ENCODE results near the gene OOSP2. TPM values are rescaled to one million over a fixed set of nuclear protein-coding genes. Genes with fewer than 3 reads are reported as not detected.

OOSP2 gene
- total and polyA plus RNA-seq, 11 donors, result not detected

DNA sequence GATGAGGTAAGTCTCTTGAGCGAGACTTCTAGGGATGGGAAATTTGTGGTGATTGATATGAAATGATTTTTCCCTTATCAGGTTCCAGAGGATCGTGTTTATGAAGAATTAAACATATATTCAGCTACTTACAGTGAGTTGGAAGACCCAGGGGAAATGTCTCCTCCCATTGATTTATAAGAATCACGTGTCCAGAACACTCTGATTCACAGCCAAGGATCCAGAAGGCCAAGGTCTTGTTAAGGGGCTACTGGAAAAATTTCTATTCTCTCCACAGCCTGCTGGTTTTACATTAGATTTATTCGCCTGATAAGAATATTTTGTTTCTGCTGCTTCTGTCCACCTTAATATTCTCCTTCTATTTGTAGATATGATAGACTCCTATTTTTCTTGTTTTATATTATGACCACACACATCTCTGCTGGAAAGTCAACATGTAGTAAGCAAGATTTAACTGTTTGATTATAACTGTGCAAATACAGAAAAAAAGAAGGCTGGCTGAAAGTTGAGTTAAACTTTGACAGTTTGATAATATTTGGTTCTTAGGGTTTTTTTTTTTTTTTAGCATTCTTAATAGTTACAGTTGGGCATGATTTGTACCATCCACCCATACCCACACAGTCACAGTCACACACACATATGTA is 55.4 kb downstream of the OOSP2 start:
- TF ChIP-seq, protein P1, sequence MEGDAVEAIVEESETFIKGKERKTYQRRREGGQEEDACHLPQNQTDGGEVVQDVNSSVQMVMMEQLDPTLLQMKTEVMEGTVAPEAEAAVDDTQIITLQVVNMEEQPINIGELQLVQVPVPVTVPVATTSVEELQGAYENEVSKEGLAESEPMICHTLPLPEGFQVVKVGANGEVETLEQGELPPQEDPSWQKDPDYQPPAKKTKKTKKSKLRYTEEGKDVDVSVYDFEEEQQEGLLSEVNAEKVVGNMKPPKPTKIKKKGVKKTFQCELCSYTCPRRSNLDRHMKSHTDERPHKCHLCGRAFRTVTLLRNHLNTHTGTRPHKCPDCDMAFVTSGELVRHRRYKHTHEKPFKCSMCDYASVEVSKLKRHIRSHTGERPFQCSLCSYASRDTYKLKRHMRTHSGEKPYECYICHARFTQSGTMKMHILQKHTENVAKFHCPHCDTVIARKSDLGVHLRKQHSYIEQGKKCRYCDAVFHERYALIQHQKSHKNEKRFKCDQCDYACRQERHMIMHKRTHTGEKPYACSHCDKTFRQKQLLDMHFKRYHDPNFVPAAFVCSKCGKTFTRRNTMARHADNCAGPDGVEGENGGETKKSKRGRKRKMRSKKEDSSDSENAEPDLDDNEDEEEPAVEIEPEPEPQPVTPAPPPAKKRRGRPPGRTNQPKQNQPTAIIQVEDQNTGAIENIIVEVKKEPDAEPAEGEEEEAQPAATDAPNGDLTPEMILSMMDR (IDR thresholded peaks at IDR 0.05), result no peak
- no peak for TF ChIP-seq POLR2A (IDR thresholded peaks at IDR 0.05)
- ATAC-seq (no peak), DNase-seq (no peak)
- H3K4me1 ChIP-seq, result no peaks in the 10 kb centered on the region
- no peaks in the 10 kb centered on the region for H3K36me3 ChIP-seq
- WGBS, 4 donors, result 66 to 77% (median 74%) methylated on average over 4 of the region's 4 CpGs
- peaks cover 0 to 7% (median 0%) of the 10 kb centered on the region in 9 donors for H3K27me3 ChIP-seq
- intact Hi-C loops (cut with DNase I), result no loop called here
- no peaks in the 10 kb centered on the region for H3K9me3 ChIP-seq
- H3K4me3 ChIP-seq, result no peak overlapping the region
- H3K27ac ChIP-seq, result no peak overlapping the region

DNA sequence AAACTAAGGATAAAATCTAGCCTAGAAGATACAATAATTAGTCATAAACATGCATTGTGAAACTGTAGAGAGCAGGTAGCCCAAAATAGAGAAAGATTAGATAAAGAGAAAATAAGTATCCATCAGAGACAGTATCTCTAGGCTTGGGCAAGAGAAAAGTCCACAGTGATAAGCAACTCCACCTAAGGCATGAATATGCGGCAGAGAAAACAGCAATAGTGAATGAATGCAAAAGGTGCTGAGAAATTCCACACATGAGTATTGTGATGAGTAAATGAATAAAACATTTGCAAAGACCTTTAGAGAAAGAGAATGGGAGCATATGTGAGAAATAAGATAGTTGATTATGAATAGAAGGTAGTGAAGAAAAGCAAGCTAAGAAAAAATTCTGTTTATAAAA is 57.0 kb downstream of the OOSP2 start:
- Histone ChIP-seq H3K4me3 (no peak overlapping the region), H3K27ac (no peak overlapping the region), H3K27me3 (peaks cover 0 to 2% (median 0%) of the 10 kb centered on the region in 9 donors), H3K9me3 (no peaks in the 10 kb centered on the region), H3K36me3 (no peaks in the 10 kb centered on the region), H3K4me1 (no peaks in the 10 kb centered on the region)
- intact Hi-C loops (cut with DNase I), result no loop called here
- TF ChIP-seq, protein P1 (IDR thresholded peaks at IDR 0.05), result no peak
- no peak for TF ChIP-seq POLR2A (IDR thresholded peaks at IDR 0.05)
- WGBS, 4 donors, result 86 to 94% (median 92%) methylated on average over 1 of the region's 1 CpG
- no peak for DNase-seq
- ATAC-seq, result no peak

Other genes with a start within 250 kb of the OOSP2 start
- gene MRPL16, start 229.6 kb upstream of the OOSP2 start, total RNA-seq, result 100 to 1,000 TPM in 1 of 9 donors, 10 to 100 TPM in 8; 59.3 to 117 (median 84.9) TPM
- 100 to 1,000 TPM in 1 of 2 donors, 10 to 100 TPM in 1; 73.6 to 124 TPM for gene MRPL16, start 229.6 kb upstream of the OOSP2 start, polyA plus RNA-seq
- gene CBLIF, start 194.9 kb upstream of the OOSP2 start, total RNA-seq, result not detected
- gene CBLIF, start 194.9 kb upstream of the OOSP2 start, polyA plus RNA-seq, result not detected
- gene TCN1, start 173.9 kb upstream of the OOSP2 start, total RNA-seq, result under 1 TPM in 1 of 9 donors, not detected in 8; 0.53 TPM
- under 1 TPM in 1 of 2 donors, not detected in 1; 0.11 TPM for gene TCN1, start 173.9 kb upstream of the OOSP2 start, polyA plus RNA-seq
- not detected for gene OOSP3, start 161.6 kb upstream of the OOSP2 start, total RNA-seq
- gene OOSP3, start 161.6 kb upstream of the OOSP2 start, polyA plus RNA-seq, result not detected
- under 1 TPM in 1 of 9 donors, not detected in 8; 0.38 TPM for gene OOSP1, start 102.0 kb upstream of the OOSP2 start, total RNA-seq
- gene OOSP1, start 102.0 kb upstream of the OOSP2 start, polyA plus RNA-seq, result not detected
- gene OOSP4A, start 76.4 kb upstream of the OOSP2 start, total RNA-seq, result not detected
- not detected for gene OOSP4A, start 76.4 kb upstream of the OOSP2 start, polyA plus RNA-seq
- not detected for gene OOSP4B, start 23.2 kb upstream of the OOSP2 start, total RNA-seq
- not detected for gene OOSP4B, start 23.2 kb upstream of the OOSP2 start, polyA plus RNA-seq
- gene MS4A3, start 16.3 kb downstream of the OOSP2 start, total RNA-seq, result 1 to 10 TPM in 1 of 9 donors, not detected in 8; 1.4 TPM
- gene MS4A3, start 16.3 kb downstream of the OOSP2 start, polyA plus RNA-seq, result under 1 TPM in 1 of 2 donors, not detected in 1; 0.11 TPM
- under 1 TPM in 8 of 9 donors, not detected in 1; 0.05 to 0.57 (median 0.19) TPM for gene MS4A2, start 48.3 kb downstream of the OOSP2 start, total RNA-seq
- under 1 TPM; 0.01 to 0.04 TPM for gene MS4A2, start 48.3 kb downstream of the OOSP2 start, polyA plus RNA-seq
- 100 to 1,000 TPM in 2 of 9 donors, 10 to 100 TPM in 7; 12.4 to 279 (median 30.7) TPM for gene MS4A6A, start 142.7 kb downstream of the OOSP2 start, total RNA-seq
- gene MS4A6A, start 142.7 kb downstream of the OOSP2 start, polyA plus RNA-seq, result 10 to 100 TPM; 11.7 to 23.0 TPM
- 1 to 10 TPM in 2 of 9 donors, under 1 TPM in 6, not detected in 1; 0.34 to 3.4 (median 0.71) TPM for gene MS4A4E, start 202.7 kb downstream of the OOSP2 start, total RNA-seq
- gene MS4A4E, start 202.7 kb downstream of the OOSP2 start, polyA plus RNA-seq, result 1 to 10 TPM in 1 of 2 donors, under 1 TPM in 1; 0.18 to 1.1 TPM
- gene MS4A4A, start 240.3 kb downstream of the OOSP2 start, total RNA-seq, result 10 to 100 TPM in 4 of 9 donors, 1 to 10 TPM in 5; 4.1 to 72.2 (median 10.0) TPM
- 1 to 10 TPM; 4.3 to 8.0 TPM for gene MS4A4A, start 240.3 kb downstream of the OOSP2 start, polyA plus RNA-seq